ENCODE measurements around the gene EXTL1. TPM values are rescaled to one million over a fixed set of nuclear protein-coding genes. Genes with fewer than 3 reads are reported as not detected.

Gene EXTL1
- total RNA-seq, 1 donor from 2014 or later, result not detected

GRCh38 chr1:26049531-26050247 is 28.1 kb downstream of the EXTL1 start:
- no peak for TF ChIP-seq CTCF (IDR thresholded peaks at IDR 0.05; ENCODE audit: insufficient read depth, low read length, severe bottlenecking)
- Histone ChIP-seq H3K27me3 (ENCODE audit: control insufficient read depth, insufficient read depth, low read length) (peaks cover 23% of the 10 kb centered on the region), H3K36me3 (ENCODE audit: control insufficient read depth, insufficient read depth, low read length) (no peaks in the 10 kb centered on the region), H3K4me3 (ENCODE audit: low read depth, low read length) (no peak overlapping the region)
- FAIRE-seq (no peak), DNase-seq (ENCODE audit: low read depth) (no peak)

- no peak for TF ChIP-seq CTCF (IDR thresholded peaks at IDR 0.05; ENCODE audit: insufficient read depth, low read length, severe bottlenecking)
- DNase-seq (ENCODE audit: low read depth), result no peak
- Histone ChIP-seq H3K36me3 (ENCODE audit: control insufficient read depth, insufficient read depth, low read length) (no peaks in the 10 kb centered on the region), H3K4me3 (ENCODE audit: low read depth, low read length) (no peak overlapping the region), H3K27me3 (ENCODE audit: control insufficient read depth, insufficient read depth, low read length) (peaks cover 18% of the 10 kb centered on the region)
- FAIRE-seq, result no peak
Observed at GRCh38 chr1:26050248-26050640, 28.7 kb downstream of the EXTL1 start.

GRCh38 chr1:26053718-26054560 is 32.4 kb downstream of the EXTL1 start:
- Histone ChIP-seq H3K36me3 (ENCODE audit: control insufficient read depth, insufficient read depth, low read length) (no peaks in the 10 kb centered on the region), H3K27me3 (ENCODE audit: control insufficient read depth, insufficient read depth, low read length) (peaks cover 6% of the 10 kb centered on the region), H3K4me3 (ENCODE audit: low read depth, low read length) (no peak overlapping the region)
- DNase-seq (ENCODE audit: low read depth) (no peak), FAIRE-seq (no peak)
- no peak for TF ChIP-seq CTCF (IDR thresholded peaks at IDR 0.05; ENCODE audit: insufficient read depth, low read length, severe bottlenecking)

- DNase-seq (ENCODE audit: low read depth), result no peak
- Histone ChIP-seq H3K27me3 (ENCODE audit: control insufficient read depth, insufficient read depth, low read length) (peaks cover 4% of the 10 kb centered on the region), H3K36me3 (ENCODE audit: control insufficient read depth, insufficient read depth, low read length) (no peaks in the 10 kb centered on the region), H3K4me3 (ENCODE audit: low read depth, low read length) (no peak overlapping the region)
- no peak for TF ChIP-seq CTCF (IDR thresholded peaks at IDR 0.05; ENCODE audit: insufficient read depth, low read length, severe bottlenecking)
- FAIRE-seq, result no peak
Observed at GRCh38 chr1:26055041-26055440, 33.5 kb downstream of the EXTL1 start.

GRCh38 chr1:26057189-26057588 is 35.6 kb downstream of the EXTL1 start:
- FAIRE-seq, result no peak
- no peak for DNase-seq (ENCODE audit: low read depth)
- H3K4me3 ChIP-seq (ENCODE audit: low read depth, low read length), result no peak overlapping the region
- TF ChIP-seq CTCF (IDR thresholded peaks at IDR 0.05; ENCODE audit: insufficient read depth, low read length, severe bottlenecking), result no peak
- peaks cover 6% of the 10 kb centered on the region for H3K27me3 ChIP-seq (ENCODE audit: control insufficient read depth, insufficient read depth, low read length)
- no peaks in the 10 kb centered on the region for H3K36me3 ChIP-seq (ENCODE audit: control insufficient read depth, insufficient read depth, low read length)

All from bronchial epithelial cell (primary cell).